IMR-90 (cell line): ENCODE data around the gene MCUB. TPM values are rescaled to one million over a fixed set of nuclear protein-coding genes. Genes with fewer than 3 reads are reported as not detected.

ENCODE experiments used
- ATAC-seq: fragments of 200-7000 bp; cut with Tn5 transposase; 2 replicates; pipeline ENCODE4 v1.9.1; 2020; ENCODE audit warnings: low read depth, mild to moderate bottlenecking, moderate library complexity
- BruUV-seq: library from RNA; stranded (reverse); fragments of 400-500 nt; replicated peaks from 2 replicates; lab custom pipeline; 2021; lab: Mats Ljungman, UMichigan
- CTCF ChIA-PET: fragments of 300-600 bp; formaldehyde crosslinking; extraction: SDS; loops from one replicate; lab custom pipeline; 2021; ENCODE audit warnings: antibody characterized with exemption; lab: Yijun Ruan, JAX
- POLR2A ChIA-PET: fragments of 300-600 bp; sonication (Branson Sonifier 250); formaldehyde crosslinking; loops from one replicate; lab custom pipeline; 2022; ENCODE audit warnings: antibody characterized with exemption; ENCODE audit not compliant: unreplicated experiment; lab: Charles Lee
- DNase-seq: peaks from one replicate; pipeline ENCODE4 v3.0.0; 2013
- H2AFZ ChIP-seq: replicated peaks from 2 replicates; pipeline ENCODE3; 2013; ENCODE audit warnings: low read length, mild to moderate bottlenecking; ENCODE audit not compliant: poor library complexity
- H2AK5ac ChIP-seq: 2 replicates; pipeline ENCODE4 v1.6.1; 2013; ENCODE audit warnings: low read depth, low read length, inconsistent platforms
- H2AK9ac ChIP-seq: replicated peaks from 2 replicates; pipeline ENCODE3; 2013; ENCODE audit warnings: mild to moderate bottlenecking, low read depth, low read length, moderate library complexity; ENCODE audit not compliant: poor library complexity
- H2BK120ac ChIP-seq: 2 replicates; pipeline ENCODE4 v1.6.1; 2013; ENCODE audit warnings: low read depth, low read length, inconsistent platforms
- H2BK15ac ChIP-seq: 3 replicates; pipeline ENCODE4 v1.6.1; 2013; ENCODE audit warnings: low read depth, low read length, inconsistent platforms
- H2BK20ac ChIP-seq: 2 replicates; pipeline ENCODE4 v1.6.1; 2013; ENCODE audit warnings: low read depth, mild to moderate bottlenecking, inconsistent platforms, low read length, moderate library complexity
- H2BK5ac ChIP-seq: 2 replicates; pipeline ENCODE4 v1.6.1; 2013; ENCODE audit warnings: mild to moderate bottlenecking, low read depth, low read length, inconsistent platforms; ENCODE audit not compliant: poor library complexity, severe bottlenecking
- H3K14ac ChIP-seq: replicated peaks from 2 replicates; pipeline ENCODE4 v1.6.1; 2013; ENCODE audit warnings: low read depth, low read length, inconsistent platforms
- H3K18ac ChIP-seq: 2 replicates; pipeline ENCODE4 v1.6.1; 2013; ENCODE audit warnings: low read depth, low read length, control low read depth
- H3K23ac ChIP-seq: 2 replicates; pipeline ENCODE4 v1.6.1; 2013; ENCODE audit warnings: low read depth, low read length, inconsistent platforms
- H3K27ac ChIP-seq: 2 replicates; pipeline ENCODE4 v1.5.1; 2013; ENCODE audit warnings: mild to moderate bottlenecking, control low read depth, low read length; ENCODE audit not compliant: insufficient read depth
- H3K27me3 ChIP-seq: 2 replicates; pipeline ENCODE4 v1.6.1; 2013; ENCODE audit warnings: low read length; ENCODE audit not compliant: control insufficient read depth, insufficient read depth
- H3K36me3 ChIP-seq: 2 replicates; pipeline ENCODE4 v1.6.1; 2013; ENCODE audit warnings: low read length, mixed read lengths; ENCODE audit not compliant: control insufficient read depth, insufficient read depth
- H3K4ac ChIP-seq: 2 replicates; pipeline ENCODE4 v1.6.1; 2013; ENCODE audit warnings: low read depth, low read length, inconsistent platforms
- H3K4me1 ChIP-seq: 2 replicates; pipeline ENCODE4 v1.6.1; 2013; ENCODE audit warnings: low read length, mixed read lengths; ENCODE audit not compliant: control insufficient read depth, insufficient read depth
- H3K4me2 ChIP-seq: 2 replicates; pipeline ENCODE4 v1.6.1; 2013; ENCODE audit warnings: low read depth, mild to moderate bottlenecking, control low read depth, low read length, moderate library complexity
- H3K4me3 ChIP-seq: 2 replicates; pipeline ENCODE4 v1.5.1; 2013; ENCODE audit warnings: low read depth, mild to moderate bottlenecking, control low read depth, low read length, moderate library complexity; ENCODE audit not compliant: insufficient read depth
- H3K56ac ChIP-seq: 2 replicates; pipeline ENCODE4 v1.6.1; 2013; ENCODE audit warnings: low read length, inconsistent platforms; ENCODE audit not compliant: insufficient read depth; ENCODE audit errors: extremely low read depth
- H3K79me1 ChIP-seq, 2 experiments: 2 replicates each; pipeline ENCODE4 v1.6.1; 2013; ENCODE audit warnings: low read length in 2 of 2, inconsistent platforms in 1 of 2, low read depth in 1 of 2
- H3K9ac ChIP-seq: 2 replicates; pipeline ENCODE4 v1.6.1; 2013; ENCODE audit warnings: low read depth, low read length, control low read depth
- H3K9me1 ChIP-seq: 2 replicates; pipeline ENCODE4 v1.6.1; 2013; ENCODE audit warnings: low read length, inconsistent platforms; ENCODE audit not compliant: insufficient read depth
- H3K9me3 ChIP-seq: 2 replicates; pipeline ENCODE4 v1.6.1; 2013; ENCODE audit warnings: low read length; ENCODE audit not compliant: control insufficient read depth, insufficient read depth
- H4K20me1 ChIP-seq: 2 replicates; pipeline ENCODE4 v1.6.1; 2013; ENCODE audit warnings: low read length, inconsistent platforms; ENCODE audit not compliant: insufficient read depth
- H4K5ac ChIP-seq: 2 replicates; pipeline ENCODE4 v1.6.1; 2013; ENCODE audit warnings: mild to moderate bottlenecking, low read depth, low read length, control low read depth
- H4K8ac ChIP-seq, 2 experiments: 2 replicates each; pipeline ENCODE4 v1.6.1; 2013; ENCODE audit warnings: low read depth in 2 of 2, low read length in 2 of 2, control low read depth in 1 of 2, inconsistent platforms in 1 of 2
- H4K91ac ChIP-seq: 2 replicates; pipeline ENCODE4 v1.6.1; 2013; ENCODE audit warnings: low read depth, low read length, inconsistent platforms; ENCODE audit not compliant: insufficient read depth
- BHLHE40 ChIP-seq: fragments of 150-350 bp; IDR thresholded peaks from 2 replicates; pipeline ENCODE4 v1.6.1; 2016; ENCODE audit warnings: mild to moderate bottlenecking, low read depth, low read length
- MAFK ChIP-seq: IDR thresholded peaks from 2 replicates; pipeline ENCODE4 v1.6.1; 2012; ENCODE audit warnings: low read depth, low read length, improper control_type of control experiment
- MXI1 ChIP-seq: IDR thresholded peaks from 2 replicates; pipeline ENCODE4 v1.6.1; 2012; ENCODE audit warnings: low read depth, mild to moderate bottlenecking, low read length, moderate library complexity, borderline replicate concordance
- NFE2L2 ChIP-seq: fragments of 150-350 bp; IDR thresholded peaks from 2 replicates; pipeline ENCODE4 v1.6.1; 2016; ENCODE audit warnings: low read depth, mild to moderate bottlenecking, low read length
- RCOR1 ChIP-seq: IDR thresholded peaks from 2 replicates; pipeline ENCODE4 v1.6.1; 2012; ENCODE audit warnings: mild to moderate bottlenecking, low read length, improper control_type of control experiment; ENCODE audit not compliant: insufficient replicate concordance
- RFX5 ChIP-seq: IDR thresholded peaks from 2 replicates; pipeline ENCODE4 v1.8.0; 2012; ENCODE audit warnings: low read depth, mild to moderate bottlenecking, low read length, moderate library complexity
- SMC3 ChIP-seq: fragments of 150-350 bp; IDR thresholded peaks from 2 replicates; pipeline ENCODE4 v1.6.1; 2016; ENCODE audit warnings: low read depth, mild to moderate bottlenecking, antibody characterized with exemption, low read length, moderate library complexity
- WGBS, 2 experiments: methylation state at CpG; one replicate each; pipeline versions ENCODE4 v1.1.5 to v1.1.7; 2013; ENCODE audit warnings: missing lambda C conversion rate in 2 of 2; ENCODE audit not compliant: insufficient read length in 1 of 2; ENCODE audit errors: extremely low coverage in 2 of 2; 5-methylcytosine and 5-hydroxymethylcytosine counted together
- dilution Hi-C: fragments of 300-500 bp; cut with HindIII; formaldehyde crosslinking; loops from one replicate; pipeline ENCODE4 v1.14.3; 2018; ENCODE audit warnings: low sequenced_read_pairs; ENCODE audit not compliant: unreplicated experiment
- in situ Hi-C: fragments of 300-500 bp; cut with MboI; formaldehyde crosslinking; loops from 3 replicates; pipeline ENCODE4 v1.14.3; 2019; ENCODE audit warnings: low sequenced_read_pairs, inconsistent platforms, mixed read lengths
- intact Hi-C: fragments of 100-400 bp; cut with micrococcal nuclease; formaldehyde crosslinking; loops from 2 replicates; pipeline ENCODE4 v1.10.0; 2022
- polyA plus RNA-seq, 3 experiments: library from polyadenylated mRNA; depleted of rRNA; stranded (reverse); fragments of >200 nt; gene quantifications; 2 replicates each; pipeline ENCODE4 v1.2.3, GENCODE V29; 2012; ENCODE audit warnings: low replicate concordance in 1 of 3
- total RNA-seq: library from RNA; depleted of rRNA; stranded (reverse); fragments of >200 nt; gene quantifications from 2 replicates; pipeline ENCODE4 v1.2.3, GENCODE V29; 2012
- TF ChIP-seq, protein P1 (sequence below): fragments of 150-350 bp; IDR thresholded peaks from 2 replicates; pipeline ENCODE4 v1.6.1; 2016; ENCODE audit warnings: low read depth, mild to moderate bottlenecking, low read length, moderate library complexity, borderline replicate concordance

Gene MCUB
- total and polyA plus RNA-seq, 2 of the 4 experiments (the other 2 are of a cell fraction) = 18.5 to 20.4 TPM

DNA sequence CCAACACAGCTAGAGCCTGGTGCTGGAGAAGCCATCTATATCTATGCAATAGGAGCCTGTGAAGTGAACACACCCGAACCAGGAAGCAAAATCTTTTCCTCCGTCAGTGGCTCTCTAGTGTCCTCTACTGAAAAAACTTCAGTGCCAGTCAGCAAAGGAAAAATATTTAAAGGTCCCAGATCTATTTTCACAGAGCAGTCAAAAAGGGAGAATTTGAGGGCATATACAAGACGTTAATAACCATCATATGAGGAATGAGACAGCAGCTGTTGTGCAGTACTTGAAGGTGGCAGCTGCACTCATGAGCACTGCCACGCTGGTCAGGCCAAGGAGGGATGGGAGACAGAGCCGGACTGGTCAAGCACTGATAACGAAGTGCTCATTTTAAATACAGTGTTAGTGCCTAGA lies 14.4 kb downstream of the MCUB start:
- intact Hi-C loops (no loop called here), dilution Hi-C loops (no loop called here)
- H3K4ac ChIP-seq = no peak overlapping the region

More for the DNA sequence above, 14.4 kb downstream of the MCUB start:
- Histone ChIP-seq H2BK120ac (no peak overlapping the region), H4K8ac (no peak overlapping the region), H2BK5ac (no peak overlapping the region), H3K9me3 (no peaks in the 10 kb centered on the region), H3K14ac (no peak overlapping the region), H2AFZ (no peak overlapping the region), H3K27ac (no peak overlapping the region), H3K9me1 (no peaks in the 10 kb centered on the region), H3K4me1 (no peaks in the 10 kb centered on the region), H4K5ac (no peak overlapping the region), H3K56ac (no peak overlapping the region), H3K79me1 (no peaks in the 10 kb centered on the region; a peak in 2 of 4 replicates), H3K23ac (no peak overlapping the region), H3K9ac (no peak overlapping the region), H3K18ac (no peak overlapping the region), H3K4me2 (no peak overlapping the region), H3K27me3 (no peaks in the 10 kb centered on the region), H2BK20ac (no peak overlapping the region), H3K4me3 (no peak overlapping the region), H4K20me1 (no peaks in the 10 kb centered on the region), H2AK5ac (no peak overlapping the region), H3K36me3 (no peaks in the 10 kb centered on the region), H4K91ac (no peak overlapping the region), H2BK15ac (no peak overlapping the region), H2AK9ac (no peak overlapping the region)
- no TSS peak for BruUV-seq
- TF ChIP-seq RFX5 = no peak
- no peak for TF ChIP-seq BHLHE40
- no peak for TF ChIP-seq SMC3
- TF ChIP-seq, protein P1, sequence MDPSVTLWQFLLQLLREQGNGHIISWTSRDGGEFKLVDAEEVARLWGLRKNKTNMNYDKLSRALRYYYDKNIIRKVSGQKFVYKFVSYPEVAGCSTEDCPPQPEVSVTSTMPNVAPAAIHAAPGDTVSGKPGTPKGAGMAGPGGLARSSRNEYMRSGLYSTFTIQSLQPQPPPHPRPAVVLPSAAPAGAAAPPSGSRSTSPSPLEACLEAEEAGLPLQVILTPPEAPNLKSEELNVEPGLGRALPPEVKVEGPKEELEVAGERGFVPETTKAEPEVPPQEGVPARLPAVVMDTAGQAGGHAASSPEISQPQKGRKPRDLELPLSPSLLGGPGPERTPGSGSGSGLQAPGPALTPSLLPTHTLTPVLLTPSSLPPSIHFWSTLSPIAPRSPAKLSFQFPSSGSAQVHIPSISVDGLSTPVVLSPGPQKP = no peak
- TF ChIP-seq MAFK = no peak
- TF ChIP-seq MXI1 = no peak
- no peak for TF ChIP-seq NFE2L2
- no peak for TF ChIP-seq RCOR1
- ChIA-PET POLR2A (no interaction called here), CTCF (interaction anchor here (1.8 kb wide), 1 partner anchor 14 kb away, joined by 6 read pairs; the partner anchor contains the start of gene MCUB)
- WGBS, 2 experiments = 100% methylated on average over 1 of the region's 6 CpGs; no CpG with 5 or more reads in 1 of the 2 experiments
- in situ Hi-C loops = no loop called here
- ATAC-seq (no peak), DNase-seq (no peak)
